HEK293 (cell line): ENCODE results near the gene MLLT6.

Experiments
- CTCF ChIP-seq: fragments of 450-650 bp; formaldehyde crosslinking; IDR thresholded peaks from 2 replicates; pipeline ENCODE4 v1.5.1; 2016; ENCODE audit warnings: missing biosample characterization, missing genetic modification characterization
- IKZF3 ChIP-seq: fragments of 450-650 bp; IDR thresholded peaks from 2 replicates; pipeline ENCODE4 v1.5.0; 2018; ENCODE audit warnings: missing biosample characterization, mild to moderate bottlenecking, missing genetic modification characterization, moderate library complexity
- PRDM4 ChIP-seq: fragments of 450-650 bp; formaldehyde crosslinking; IDR thresholded peaks from 2 replicates; pipeline ENCODE4 v1.5.1; 2017; ENCODE audit warnings: missing biosample characterization, missing genetic modification characterization
- REST ChIP-seq: fragments of 450-650 bp; formaldehyde crosslinking; IDR thresholded peaks from 2 replicates; pipeline ENCODE4 v1.5.1; 2016; ENCODE audit warnings: missing biosample characterization, missing genetic modification characterization
- YY1 ChIP-seq: fragments of 450-650 bp; formaldehyde crosslinking; IDR thresholded peaks from 2 replicates; pipeline ENCODE4 v1.5.1; 2018; ENCODE audit warnings: missing biosample characterization, missing genetic modification characterization
- ZBTB8A ChIP-seq: fragments of 450-650 bp; formaldehyde crosslinking; IDR thresholded peaks from 2 replicates; pipeline ENCODE4 v1.5.1; 2016; ENCODE audit warnings: missing biosample characterization, missing genetic modification characterization
- ZFP3 ChIP-seq: fragments of 450-650 bp; formaldehyde crosslinking; IDR thresholded peaks from 2 replicates; pipeline ENCODE4 v1.5.1; 2016; ENCODE audit warnings: low read depth, missing biosample characterization, missing genetic modification characterization
- ZNF10 ChIP-seq: fragments of 450-650 bp; formaldehyde crosslinking; IDR thresholded peaks from 2 replicates; pipeline ENCODE4 v1.5.1; 2017; ENCODE audit warnings: missing biosample characterization, missing genetic modification characterization
- ZNF23 ChIP-seq: fragments of 450-650 bp; formaldehyde crosslinking; IDR thresholded peaks from 2 replicates; pipeline ENCODE4 v1.5.1; 2016; ENCODE audit warnings: missing biosample characterization, missing genetic modification characterization, borderline replicate concordance
- ZNF274 ChIP-seq, 2 experiments: fragments of 200-500 bp in 1 of 2; fragments of 450-650 bp in 1 of 2; sonication (Bioruptor generic) in 1 of 2; formaldehyde crosslinking in 1 of 2; IDR thresholded peaks; 2 replicates each; pipeline versions ENCODE4 v1.5.1 to v1.6.1; 2014 to 2016; ENCODE audit warnings: borderline replicate concordance in 1 of 2, inconsistent platforms in 1 of 2, low read length in 1 of 2, missing biosample characterization in 1 of 2, missing genetic modification characterization in 1 of 2
- ZNF324 ChIP-seq: fragments of 450-650 bp; formaldehyde crosslinking; IDR thresholded peaks from 2 replicates; pipeline ENCODE4 v1.5.1; 2016; ENCODE audit warnings: missing biosample characterization, missing genetic modification characterization
- ZNF423 ChIP-seq: fragments of 450-650 bp; formaldehyde crosslinking; IDR thresholded peaks from 2 replicates; pipeline ENCODE4 v1.5.1; 2016; ENCODE audit warnings: missing biosample characterization, missing genetic modification characterization
- TF ChIP-seq, protein P1 (sequence below): fragments of 450-650 bp; formaldehyde crosslinking; IDR thresholded peaks from 2 replicates; pipeline ENCODE4 v1.5.1; 2016; ENCODE audit warnings: missing biosample characterization, missing genetic modification characterization, low read depth

DNA sequence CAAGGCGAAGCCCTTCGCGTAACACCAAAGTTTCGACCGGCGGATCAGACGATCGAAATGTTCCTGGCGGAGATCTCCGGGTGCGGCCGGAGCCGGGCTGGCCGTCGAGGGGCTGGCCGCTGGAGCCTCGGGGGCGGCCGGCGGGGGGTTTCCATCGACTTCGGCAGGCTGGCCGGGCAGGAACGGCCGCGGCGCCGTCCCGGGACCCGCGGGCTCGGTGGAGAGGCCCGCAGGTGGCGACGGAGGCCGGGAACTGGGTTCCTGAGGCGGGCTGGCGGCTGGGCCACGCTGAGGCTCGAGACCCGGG lies 31.4 kb upstream of the MLLT6 start:
- TF ChIP-seq ZNF423 (tag by site-specific recombination) (no peak), CTCF (tag by site-specific recombination) (no peak), ZFP3 (tag by site-specific recombination) (no peak), YY1 (tag by site-specific recombination) (no peak), ZNF10 (tag by site-specific recombination) (no peak), ZBTB8A (no peak), ZNF274 (IDR thresholded peaks at IDR 0.05; ENCODE audit: low read length) (no peak), ZNF274 (tag by site-specific recombination; IDR thresholded peaks at IDR 0.05; ENCODE audit: borderline replicate concordance) (no peak), PRDM4 (tag by site-specific recombination) (no peak), ZNF324 (tag by site-specific recombination) (no peak), ZNF23 (tag by site-specific recombination) (no peak), REST (no peak), IKZF3 (tag by site-specific recombination) (no peak)
- TF ChIP-seq, protein P1, sequence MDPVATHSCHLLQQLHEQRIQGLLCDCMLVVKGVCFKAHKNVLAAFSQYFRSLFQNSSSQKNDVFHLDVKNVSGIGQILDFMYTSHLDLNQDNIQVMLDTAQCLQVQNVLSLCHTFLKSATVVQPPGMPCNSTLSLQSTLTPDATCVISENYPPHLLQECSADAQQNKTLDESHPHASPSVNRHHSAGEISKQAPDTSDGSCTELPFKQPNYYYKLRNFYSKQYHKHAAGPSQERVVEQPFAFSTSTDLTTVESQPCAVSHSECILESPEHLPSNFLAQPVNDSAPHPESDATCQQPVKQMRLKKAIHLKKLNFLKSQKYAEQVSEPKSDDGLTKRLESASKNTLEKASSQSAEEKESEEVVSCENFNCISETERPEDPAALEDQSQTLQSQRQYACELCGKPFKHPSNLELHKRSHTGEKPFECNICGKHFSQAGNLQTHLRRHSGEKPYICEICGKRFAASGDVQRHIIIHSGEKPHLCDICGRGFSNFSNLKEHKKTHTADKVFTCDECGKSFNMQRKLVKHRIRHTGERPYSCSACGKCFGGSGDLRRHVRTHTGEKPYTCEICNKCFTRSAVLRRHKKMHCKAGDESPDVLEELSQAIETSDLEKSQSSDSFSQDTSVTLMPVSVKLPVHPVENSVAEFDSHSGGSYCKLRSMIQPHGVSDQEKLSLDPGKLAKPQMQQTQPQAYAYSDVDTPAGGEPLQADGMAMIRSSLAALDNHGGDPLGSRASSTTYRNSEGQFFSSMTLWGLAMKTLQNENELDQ (tag by site-specific recombination), result no peak
